Spleen (tissue), 11 donors: ENCODE data around the gene KMT2A. TPM values are rescaled to one million over a fixed set of nuclear protein-coding genes. Genes with fewer than 3 reads are reported as not detected.
"Not testable (repeated sequence)": the region's sequence is repeated elsewhere in the genome, so short reads cannot be mapped to it uniquely, and the experiment has no call there.

Experiments
- DNase-seq: peaks from one replicate; pipeline ENCODE4 v3.0.0-alpha.2; 2020
- H3K27ac ChIP-seq, 8 donors: fragments of 200-600 bp; sonication (generic) in 7 of 8; 1 replicate in 4 of 8; 2 replicates in 4 of 8; pipeline versions ENCODE4 v1.5.0 to v1.8.0; 2016 to 2021; ENCODE audit warnings: inconsistent platforms in 4 of 8, mild to moderate bottlenecking in 4 of 8, moderate library complexity in 1 of 8
- H3K27me3 ChIP-seq, 7 donors: fragments of 200-600 bp; sonication (generic) in 6 of 7; replicated peaks in 1 of 7; 1 replicate in 4 of 7; 2 replicates in 3 of 7; pipeline versions ENCODE4 v1.5.0 to v1.8.0; 2016 to 2021; ENCODE audit warnings: inconsistent platforms in 3 of 7, mild to moderate bottlenecking in 1 of 7
- H3K36me3 ChIP-seq, 6 donors: fragments of 200-600 bp; sonication (generic) in 5 of 6; 1 replicate in 4 of 6; 2 replicates in 2 of 6; pipeline versions ENCODE4 v1.5.0 to v1.8.0; 2016 to 2021; ENCODE audit warnings: inconsistent platforms in 2 of 6
- H3K4me1 ChIP-seq, 6 donors: fragments of 200-600 bp; sonication (generic) in 5 of 6; 1 replicate in 3 of 6; 2 replicates in 3 of 6; pipeline versions ENCODE4 v1.5.0 to v1.8.0; 2016 to 2021; ENCODE audit warnings: inconsistent platforms in 3 of 6
- H3K4me3 ChIP-seq, 8 donors: fragments of 200-600 bp; sonication (generic) in 7 of 8; 1 replicate in 4 of 8; 2 replicates in 4 of 8; pipeline versions ENCODE4 v1.5.0 to v1.8.0; 2016 to 2021; ENCODE audit warnings: inconsistent platforms in 4 of 8, mild to moderate bottlenecking in 4 of 8, moderate library complexity in 2 of 8
- H3K9me3 ChIP-seq, 8 donors: fragments of 200-600 bp; sonication (generic) in 7 of 8; 1 replicate in 4 of 8; 2 replicates in 4 of 8; pipeline versions ENCODE4 v1.5.0 to v1.8.0; 2016 to 2021; ENCODE audit warnings: inconsistent platforms in 4 of 8
- CTCF ChIP-seq, 11 experiments: fragments of 200-600 bp in 7 of 11; fragments of 450-650 bp in 4 of 11; sonication (generic) in 4 of 11; IDR thresholded peaks in 8 of 11; conservative IDR thresholded peaks in 3 of 11; 1 replicate in 7 of 11; 2 replicates in 4 of 11; pipeline versions ENCODE4 v1.4.0 to v1.8.0; 2016 to 2021; ENCODE audit warnings: antibody characterized with exemption in 11 of 11, inconsistent platforms in 4 of 11, mild to moderate bottlenecking in 1 of 11
- POLR2A ChIP-seq, 3 donors: fragments of 450-650 bp; IDR thresholded peaks; one replicate each; pipeline ENCODE4 v1.5.1; 2017; ENCODE audit warnings: antibody characterized with exemption in 3 of 3, mild to moderate bottlenecking in 1 of 3
- POLR2AphosphoS5 ChIP-seq, 3 donors: sonication (generic); formaldehyde crosslinking; IDR thresholded peaks; one replicate each; pipeline ENCODE4 v1.5.1; 2017; ENCODE audit warnings: antibody characterized with exemption in 3 of 3
- WGBS, 5 donors: extraction: QIAGEN DNeasy Blood & Tissue Kit in 3 of 5; methylation state at CpG; one replicate each; pipeline versions ENCODE4 v1.1.5 to v1.1.7; 2013 to 2018; 5-methylcytosine and 5-hydroxymethylcytosine counted together
- intact Hi-C: fragments of 100-400 bp; cut with DNase I; formaldehyde crosslinking; loops from one replicate; pipeline ENCODE4 v1.15.0; 2023; ENCODE audit warnings: low total_unique reads
- polyA plus RNA-seq, 3 donors: library from polyadenylated mRNA; stranded (reverse); fragments of 200-250 nt; gene quantifications; one replicate each; pipeline ENCODE4 v1.2.1, GENCODE V29; 2013
- total RNA-seq, 7 donors: library from RNA; depleted of rRNA in 3 of 7; stranded (reverse); fragments of >200 nt in 3 of 7; fragmentation: NEBNext Ultra II Directional in 4 of 7; extraction: Animal tissue kit (Norgen Biotek cat#: 25700) in 4 of 7; gene quantifications; one replicate each; pipeline versions ENCODE4 v1.1.0 to v1.2.1, GENCODE V29; 2016 to 2021
- donor health status: healthy with polysubstance abuse.
- donor health status: DM: no; HTN: no; CAD: no; lungs with moderate emphysema.
- donor health status: DM: no; HTN: no; CAD: no.
- donor health status: Bipolar disorder and iron deficiency.
- donor health status: healthy.
- donor health status: DM: no; HTN: no; CAD: no.
- donor health status: DM: yes; HTN: yes; CAD: no.

KMT2A gene
- total and polyA plus RNA-seq, 10 donors = 5.9 to 134 (median 103) TPM

- peaks cover 0 to 5% (median 0%) of the 10 kb centered on the region in 6 donors for H3K36me3 ChIP-seq
- TF ChIP-seq POLR2A (IDR thresholded peaks at IDR 0.05) (no peak), POLR2AphosphoS5 (IDR thresholded peaks at IDR 0.05) (no peak), CTCF (IDR thresholded peaks at IDR 0.05 in 8 of 11, conservative IDR thresholded peaks at IDR 0.05 in 3 of 11) (no peak)
- H3K9me3 ChIP-seq = no peaks in the 10 kb centered on the region
- H3K27ac ChIP-seq = peak overlapping the region in 4 of 8 donors; percentile 98 to 99 (median 98)
- 95 to 100% (median 97%) methylated on average over 1 of the region's 1 CpG for WGBS, 5 donors
- no peak for DNase-seq
- no peaks in the 10 kb centered on the region for H3K27me3 ChIP-seq
- peaks cover 22 to 49% (median 41%) of the 10 kb centered on the region in 6 donors for H3K4me1 ChIP-seq
- intact Hi-C loops = no loop called here
- peak overlapping the region in 1 of 8 donors; percentile 95 for H3K4me3 ChIP-seq
Measured at GRCh38 chr11:118570787-118571186, 134.5 kb downstream of the KMT2A start.

DNA sequence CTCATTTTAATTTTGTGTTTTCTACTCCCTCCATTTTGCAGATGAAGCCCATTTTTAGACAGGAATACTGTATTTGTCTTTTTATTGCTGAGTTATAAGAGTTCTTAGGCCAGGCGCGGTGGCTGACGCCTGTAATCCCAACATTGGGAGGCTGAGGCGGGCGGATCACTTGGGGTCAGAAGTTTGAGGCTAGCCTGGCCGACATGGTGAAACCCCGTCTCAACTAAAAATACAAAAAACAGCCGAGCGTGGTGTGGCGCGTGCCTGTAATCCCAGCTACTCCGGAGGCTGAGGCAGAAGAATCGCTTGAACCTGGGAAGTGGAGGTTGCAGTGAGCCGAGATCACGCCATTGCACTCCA, 135.4 kb downstream of the KMT2A start:
- H3K27me3 ChIP-seq, H3K36me3 ChIP-seq, H3K9me3 ChIP-seq, intact Hi-C loops: not testable (repeated sequence)
- peaks cover 26 to 51% (median 45%) of the 10 kb centered on the region in 6 donors for H3K4me1 ChIP-seq
- WGBS, 5 donors = 4 to 18% (median 11%) methylated on average over 15 of the region's 15 CpGs
- DNase-seq = peak; percentile 78
- peak overlapping the region; percentile 98 to 99 (median 99) for H3K27ac ChIP-seq
- peak overlapping the region; percentile 81 to 98 (median 93) for H3K4me3 ChIP-seq

- peaks cover 0 to 13% (median 0%) of the 10 kb centered on the region in 6 donors for H3K36me3 ChIP-seq
- 0 to 1% (median 0%) methylated on average over 37 to 55 of the region's 55 CpGs for WGBS, 5 donors
- H3K27ac ChIP-seq = peak within 1 kb of the TSS; percentile 98 to 99 (median 99)
- peaks cover 32 to 57% (median 50%) of the 10 kb centered on the region in 6 donors for H3K4me1 ChIP-seq
- no peaks in the 10 kb centered on the region for H3K27me3 ChIP-seq
- TF ChIP-seq POLR2AphosphoS5 (IDR thresholded peaks at IDR 0.05) (peak; percentile 84 to 89 (median 85)), POLR2A (IDR thresholded peaks at IDR 0.05) (peak in 1 of 3 donors; percentile 45), CTCF (IDR thresholded peaks at IDR 0.05 in 8 of 11, conservative IDR thresholded peaks at IDR 0.05 in 3 of 11) (no peak)
- peak; percentile 94 for DNase-seq
- no peaks in the 10 kb centered on the region for H3K9me3 ChIP-seq
- peak within 1 kb of the TSS; percentile 81 to 98 (median 93) for H3K4me3 ChIP-seq
- intact Hi-C loops = no loop called here
Measured at GRCh38 chr11:118572061-118572980, 136.0 kb downstream of the KMT2A start, which contains the start of gene ARCN1. TSS of gene ARCN1 (plus strand) at chr11:118572409. CDS start at chr11:118572548, 139 bp downstream.

DNA sequence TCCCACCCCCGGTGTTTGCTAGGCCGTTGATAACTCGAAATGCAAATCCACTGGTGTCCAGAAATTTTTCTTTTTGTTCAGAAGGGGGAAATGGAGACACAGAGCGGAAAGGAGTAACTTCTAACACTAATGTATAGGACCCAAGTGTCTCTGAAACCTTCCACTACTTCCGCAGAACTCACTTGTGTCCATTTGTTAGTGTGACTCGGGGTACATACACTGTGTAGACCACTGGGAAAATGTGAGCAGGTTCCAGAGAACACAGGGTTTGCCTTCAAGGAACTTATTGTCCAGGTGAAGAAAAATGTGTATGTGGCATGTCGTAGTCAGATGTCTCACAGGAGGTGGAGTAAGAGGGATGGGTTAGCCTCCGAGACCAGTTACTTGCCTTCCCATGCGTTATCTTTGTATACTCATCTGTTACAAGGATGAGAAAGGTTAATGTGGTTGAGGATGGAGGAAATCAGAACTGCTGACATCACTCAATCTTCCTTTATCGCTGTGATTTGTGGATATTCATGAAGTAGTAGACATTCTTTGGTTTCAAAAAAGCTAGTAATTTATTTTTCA, 136.8 kb downstream of the KMT2A start:
- Histone ChIP-seq H3K36me3 (peaks cover 0 to 20% (median 0%) of the 10 kb centered on the region in 6 donors), H3K27ac (peak overlapping the region; percentile 98 to 99 (median 99)), H3K4me1 (peaks cover 33 to 65% (median 56%) of the 10 kb centered on the region in 6 donors), H3K27me3 (no peaks in the 10 kb centered on the region), H3K9me3 (no peaks in the 10 kb centered on the region), H3K4me3 (peak overlapping the region; percentile 81 to 98 (median 93))
- no peak for TF ChIP-seq POLR2A (IDR thresholded peaks at IDR 0.05)
- TF ChIP-seq POLR2AphosphoS5 (IDR thresholded peaks at IDR 0.05) = no peak
- no peak for TF ChIP-seq CTCF (IDR thresholded peaks at IDR 0.05 in 8 of 11, conservative IDR thresholded peaks at IDR 0.05 in 3 of 11)
- 2 to 5% (median 4%) methylated on average over 10 of the region's 10 CpGs for WGBS, 5 donors
- DNase-seq = no peak
- intact Hi-C loops = no loop called here
